ENCODE measurements around the gene RNF150.

DNA sequence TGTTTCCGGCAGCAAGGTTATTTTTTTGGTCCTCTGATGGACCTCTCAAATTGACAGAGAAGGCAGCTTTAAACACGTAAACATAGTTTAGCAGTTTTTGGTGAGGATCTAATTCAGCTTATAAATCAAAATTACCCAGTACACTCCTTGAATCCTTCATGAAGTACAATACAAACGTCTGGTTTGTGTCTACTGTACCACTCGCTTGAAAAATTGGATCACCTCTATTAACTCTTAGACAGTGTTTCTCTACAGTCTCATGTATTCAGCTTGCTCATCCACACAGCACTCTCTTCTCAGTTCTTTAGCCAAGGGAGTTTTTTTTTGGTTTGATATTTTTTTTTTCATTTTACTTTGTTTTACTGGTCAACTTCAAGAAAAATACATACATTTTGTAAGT lies 113.5 kb downstream of the RNF150 start:
- TF ChIP-seq CTCF (IDR thresholded peaks at IDR 0.05) (no peak), POLR2A (IDR thresholded peaks at IDR 0.05) (no peak)

Data from thyroid gland (tissue), 4 donors.